Epithelial cell of esophagus (primary cell): ENCODE measurements around the gene CHCHD3.

Source experiments
- DNase-seq: peaks from one replicate; pipeline ENCODE4 v3.0.0; 2010; ENCODE audit warnings: low read depth
- H3K4me3 ChIP-seq: 2 replicates; pipeline ENCODE4 v1.5.1; 2011; ENCODE audit warnings: mild to moderate bottlenecking, low read length, control low read depth
- TF ChIP-seq, protein P1 (sequence below): IDR thresholded peaks from 2 replicates; pipeline ENCODE4 v1.5.1; 2011; ENCODE audit warnings: low read depth, mild to moderate bottlenecking, low read length, control low read depth, inconsistent platforms; ENCODE audit not compliant: insufficient read depth; ENCODE audit errors: missing control alignments

The CHCHD3 gene

DNA sequence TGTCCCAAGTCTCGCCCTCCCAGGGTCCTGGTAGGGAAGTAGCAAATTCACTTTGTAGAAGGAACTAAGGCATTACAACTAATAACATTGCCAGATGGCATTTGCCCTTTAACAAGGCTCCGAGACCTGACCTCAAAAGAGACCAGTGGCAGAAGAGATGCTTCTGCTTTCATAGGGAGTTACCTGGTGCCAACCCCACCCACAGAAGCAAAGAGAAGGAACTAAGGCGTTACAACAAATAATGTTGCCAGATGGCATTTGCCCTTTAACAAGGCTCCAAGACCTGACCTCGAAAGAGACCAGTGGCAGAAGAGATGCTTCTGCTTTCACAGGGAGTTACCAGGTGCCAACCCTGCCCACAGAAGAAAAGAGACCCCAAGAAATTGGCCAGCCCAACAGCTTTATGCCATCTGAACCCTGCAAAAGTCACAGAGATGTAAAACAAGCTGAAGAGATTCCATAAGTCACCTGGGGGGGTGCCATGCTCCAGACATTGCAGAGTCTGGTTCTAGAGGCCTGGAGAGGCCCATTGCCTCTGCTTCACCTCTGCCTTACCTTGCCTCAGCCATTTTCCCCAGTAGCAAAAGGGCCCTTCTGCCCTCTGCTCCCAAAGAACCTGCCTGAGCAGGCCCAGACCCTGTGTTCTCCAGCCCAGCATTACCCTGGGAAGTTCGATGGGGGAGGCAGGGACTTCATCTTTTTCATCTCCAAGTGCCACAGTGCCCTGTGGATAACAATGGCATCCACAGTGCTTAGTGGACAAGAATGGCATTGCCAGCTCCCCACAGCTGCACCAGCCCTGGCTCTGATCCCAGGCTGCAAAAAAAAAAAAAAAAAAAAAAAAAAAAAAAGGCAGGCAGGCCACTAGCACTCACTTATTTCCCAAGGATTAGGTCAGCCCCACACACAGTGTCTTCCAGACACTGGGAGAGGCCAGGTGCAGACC is 326.1 kb downstream of the CHCHD3 start:
- no peak overlapping the region for H3K4me3 ChIP-seq
- TF ChIP-seq, protein P1, sequence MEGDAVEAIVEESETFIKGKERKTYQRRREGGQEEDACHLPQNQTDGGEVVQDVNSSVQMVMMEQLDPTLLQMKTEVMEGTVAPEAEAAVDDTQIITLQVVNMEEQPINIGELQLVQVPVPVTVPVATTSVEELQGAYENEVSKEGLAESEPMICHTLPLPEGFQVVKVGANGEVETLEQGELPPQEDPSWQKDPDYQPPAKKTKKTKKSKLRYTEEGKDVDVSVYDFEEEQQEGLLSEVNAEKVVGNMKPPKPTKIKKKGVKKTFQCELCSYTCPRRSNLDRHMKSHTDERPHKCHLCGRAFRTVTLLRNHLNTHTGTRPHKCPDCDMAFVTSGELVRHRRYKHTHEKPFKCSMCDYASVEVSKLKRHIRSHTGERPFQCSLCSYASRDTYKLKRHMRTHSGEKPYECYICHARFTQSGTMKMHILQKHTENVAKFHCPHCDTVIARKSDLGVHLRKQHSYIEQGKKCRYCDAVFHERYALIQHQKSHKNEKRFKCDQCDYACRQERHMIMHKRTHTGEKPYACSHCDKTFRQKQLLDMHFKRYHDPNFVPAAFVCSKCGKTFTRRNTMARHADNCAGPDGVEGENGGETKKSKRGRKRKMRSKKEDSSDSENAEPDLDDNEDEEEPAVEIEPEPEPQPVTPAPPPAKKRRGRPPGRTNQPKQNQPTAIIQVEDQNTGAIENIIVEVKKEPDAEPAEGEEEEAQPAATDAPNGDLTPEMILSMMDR, result no peak

DNA sequence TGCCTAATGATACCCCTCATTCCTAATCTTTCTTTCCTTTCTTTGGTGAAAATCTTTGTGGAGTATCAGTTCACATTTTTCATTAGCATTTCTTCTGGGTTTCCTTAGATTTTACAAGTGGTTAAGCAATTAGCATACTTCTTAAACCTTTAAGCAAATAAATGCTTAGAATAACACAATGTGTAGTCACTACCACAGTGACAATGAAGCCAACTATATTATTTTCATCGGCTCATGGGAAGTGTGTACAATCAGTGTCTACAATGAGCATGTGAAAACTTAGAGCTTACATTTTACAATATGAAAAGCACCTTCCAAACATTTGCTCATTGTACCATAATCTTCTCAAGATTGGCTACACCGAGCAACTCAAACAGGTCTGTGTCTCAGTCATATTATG is 329.5 kb downstream of the CHCHD3 start:
- DNase-seq, result no peak
- TF ChIP-seq, protein P1, result no peak
- H3K4me3 ChIP-seq, result no peak overlapping the region

More for the DNA sequence above, 326.1 kb downstream of the CHCHD3 start:
- DNase-seq, result no peak

GRCh38 chr7:132751244-132751647 is 330.6 kb downstream of the CHCHD3 start:
- TF ChIP-seq, protein P1, result no peak
- H3K4me3 ChIP-seq, result no peak overlapping the region
- no peak for DNase-seq

GRCh38 chr7:132750530-132751217 is 331.2 kb downstream of the CHCHD3 start:
- DNase-seq, result no peak

DNA sequence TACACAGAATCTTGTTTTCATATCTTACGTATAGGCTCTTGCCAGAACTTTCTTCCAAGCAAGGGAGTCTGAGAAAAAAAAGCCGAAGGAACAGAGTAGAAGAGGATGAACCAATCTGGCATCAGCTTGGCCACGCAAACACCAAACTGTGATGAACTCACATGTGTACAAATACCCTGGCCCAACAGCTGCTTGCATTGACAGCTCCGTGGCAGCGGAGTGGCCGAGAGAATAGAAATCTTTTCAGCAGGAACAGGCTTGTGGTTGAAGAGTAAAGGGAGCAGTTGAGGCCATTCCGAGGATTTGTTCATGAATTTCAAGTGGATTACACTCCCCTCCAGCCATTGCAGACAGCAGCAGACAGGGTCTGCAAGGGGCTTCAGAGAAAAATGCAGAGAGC is 331.8 kb downstream of the CHCHD3 start:
- no peak overlapping the region for H3K4me3 ChIP-seq
- TF ChIP-seq, protein P1, result no peak
- no peak for DNase-seq

More at GRCh38 chr7:132750530-132751217, 331.2 kb downstream of the CHCHD3 start:
- H3K4me3 ChIP-seq, result no peak overlapping the region
- TF ChIP-seq, protein P1, result no peak

- TF ChIP-seq, protein P1, result no peak
- DNase-seq, result no peak
- H3K4me3 ChIP-seq, result no peak overlapping the region
These were observed 336.4 kb downstream of the CHCHD3 start for GRCh38 chr7:132745510-132745909.
